Activated CD8-positive, alpha-beta T cell treated with anti-CD3 and anti-CD28 coated beads for 36 hours (primary cell): ENCODE results near the gene PGPEP1. TPM values are rescaled to one million over a fixed set of nuclear protein-coding genes. Genes with fewer than 3 reads are reported as not detected.

Experiments
- ATAC-seq: fragments of 200-7000 bp; cut with Tn5 transposase; one replicate; pipeline ENCODE4 v1.10.0; 2021; ENCODE audit warnings: mild to moderate bottlenecking, moderate library complexity
- CTCF ChIA-PET: fragments of 350-600 bp; sonication (Branson Sonifier 250); formaldehyde crosslinking; loops from one replicate; lab custom pipeline; 2021; ENCODE audit warnings: antibody characterized with exemption; lab: Charles Lee
- POLR2A ChIA-PET: fragments of 350-600 bp; sonication (Branson Sonifier 250); formaldehyde crosslinking; loops from one replicate; lab custom pipeline; 2021; ENCODE audit warnings: antibody characterized with exemption; lab: Charles Lee
- DNase-seq: peaks from one replicate; pipeline ENCODE4 v3.0.0-alpha.2; 2020
- H3K27ac Mint-ChIP-seq: one replicate; pipeline ENCODE4 v1.8.0; 2021; ENCODE audit warnings: mild to moderate bottlenecking, mixed read lengths
- H3K27me3 Mint-ChIP-seq: one replicate; pipeline ENCODE4 v1.8.0; 2021; ENCODE audit warnings: mixed read lengths
- H3K36me3 Mint-ChIP-seq: one replicate; pipeline ENCODE4 v1.8.0; 2021; ENCODE audit warnings: low read depth, mixed read lengths
- H3K4me1 Mint-ChIP-seq: one replicate; pipeline ENCODE4 v1.8.0; 2021; ENCODE audit warnings: low read depth, mixed read lengths
- H3K4me3 Mint-ChIP-seq: one replicate; pipeline ENCODE4 v1.8.0; 2021; ENCODE audit warnings: mild to moderate bottlenecking, moderate library complexity, mixed read lengths
- H3K9me3 Mint-ChIP-seq: one replicate; pipeline ENCODE4 v1.8.0; 2021; ENCODE audit warnings: mixed read lengths
- CTCF ChIP-seq: fragments of 200-600 bp; IDR thresholded peaks from one replicate; pipeline ENCODE4 v1.8.0; 2022; ENCODE audit warnings: antibody characterized with exemption, mild to moderate bottlenecking
- intact Hi-C: fragments of 100-400 bp; cut with micrococcal nuclease; formaldehyde crosslinking; loops from one replicate; pipeline ENCODE4 v1.10.0; 2022
- total RNA-seq, 2 experiments: library from RNA; stranded (reverse); gene quantifications; one replicate each; pipeline ENCODE4 v1.2.3, GENCODE V29; 2021

PGPEP1 gene
- 10 to 100 TPM; 21.7 to 23.9 TPM for total RNA-seq

GRCh38 chr19:18340190-18340989 is at the start of gene PGPEP1:
Gene PGPEP1 (plus strand): TSS chr19:18340598. CDS start chr19:18340682, 84 bp downstream.
- ChIA-PET CTCF (interaction anchor here (0.7 to 4.3 kb wide), 8 partner anchors 11 to 180 kb away, joined by 3 to 57 read pairs (median 8); no protein-coding TSS in a partner anchor), POLR2A (interaction anchor here (0.6 to 1.5 kb wide), 5 partner anchors 18 to 61 kb away, joined by 3 to 6 read pairs (median 3); no protein-coding TSS in a partner anchor)
- intact Hi-C loops: no loop called here
- Mint-ChIP-seq H3K36me3 (peaks cover 1% of the 10 kb centered on the region), H3K4me1 (peaks cover 16% of the 10 kb centered on the region), H3K27me3 (no peaks in the 10 kb centered on the region), H3K27ac (peak within 1 kb of the TSS; percentile 84), H3K4me3 (peak within 1 kb of the TSS; percentile 70), H3K9me3 (no peaks in the 10 kb centered on the region)
- no peak for TF ChIP-seq CTCF
- ATAC-seq (peak; percentile 60), DNase-seq (peak; percentile 63)

GRCh38 chr19:18291019-18291524 is 49.3 kb upstream of the PGPEP1 start:
- Mint-ChIP-seq H3K4me1 (peaks cover 67% of the 10 kb centered on the region), H3K9me3 (peaks cover 2% of the 10 kb centered on the region), H3K4me3 (peak overlapping the region; percentile 85), H3K27ac (peak overlapping the region; percentile 93), H3K36me3 (peaks cover 30% of the 10 kb centered on the region), H3K27me3 (no peaks in the 10 kb centered on the region)
- ChIA-PET CTCF (interaction anchor here (2.2 to 8.0 kb wide), 4 partner anchors 11 to 31 kb away, joined by 7 to 119 read pairs (median 14); partner anchors contain the start of genes JUND and LSM4), POLR2A (interaction anchor here (1.0 to 6.5 kb wide), 4 partner anchors 8 to 30 kb away, joined by 3 to 225 read pairs (median 38); partner anchors contain the start of gene JUND)
- intact Hi-C loops: loop anchor here (2.0 kb wide), 1 partner anchor 14 kb away; no protein-coding TSS in a partner anchor
- no peak for ATAC-seq
- no peak for TF ChIP-seq CTCF
- no peak for DNase-seq

GRCh38 chr19:18291590-18292461 is 48.6 kb upstream of the PGPEP1 start:
- peak overlapping the region; percentile 93 for H3K27ac Mint-ChIP-seq
- intact Hi-C loops: loop anchor here (2.0 kb wide), 1 partner anchor 13 kb away; no protein-coding TSS in a partner anchor
- CTCF ChIA-PET: interaction anchor here (1.0 to 8.0 kb wide), 6 partner anchors 12 to 97 kb away, joined by 5 to 119 read pairs (median 7); partner anchors contain the start of genes JUND and LSM4

GRCh38 chr19:18292462-18292809 is 48.0 kb upstream of the PGPEP1 start:
- DNase-seq (no peak), ATAC-seq (no peak)
- Mint-ChIP-seq H3K36me3 (peaks cover 34% of the 10 kb centered on the region), H3K9me3 (no peaks in the 10 kb centered on the region), H3K4me3 (peak overlapping the region; percentile 85), H3K27me3 (no peaks in the 10 kb centered on the region), H3K4me1 (peaks cover 61% of the 10 kb centered on the region), H3K27ac (peak overlapping the region; percentile 93)
- TF ChIP-seq CTCF: no peak
- POLR2A ChIA-PET: interaction anchor here (0.6 to 6.5 kb wide), 10 partner anchors 8 to 130 kb away, joined by 3 to 225 read pairs (median 6); partner anchors contain the start of genes IQCN, JUND and LSM4
- CTCF ChIA-PET: interaction anchor here (1.0 to 8.0 kb wide), 6 partner anchors 12 to 96 kb away, joined by 5 to 119 read pairs (median 7); partner anchors contain the start of genes JUND and LSM4
- intact Hi-C loops: no loop called here

More at GRCh38 chr19:18291590-18292461, 48.6 kb upstream of the PGPEP1 start:
- POLR2A ChIA-PET: interaction anchor here (0.7 to 6.5 kb wide), 8 partner anchors 7 to 131 kb away, joined by 4 to 225 read pairs (median 8); partner anchors contain the start of genes IQCN, JUND and LSM4
- Mint-ChIP-seq H3K9me3 (no peaks in the 10 kb centered on the region), H3K4me1 (peaks cover 64% of the 10 kb centered on the region), H3K4me3 (peak overlapping the region; percentile 85), H3K36me3 (peaks cover 32% of the 10 kb centered on the region), H3K27me3 (no peaks in the 10 kb centered on the region)
- DNase-seq: peak; percentile 98
- TF ChIP-seq CTCF: no peak
- peak; percentile 57 for ATAC-seq
